Neural crest cell (in vitro differentiated cells): ENCODE data around the gene SSH2. TPM values are rescaled to one million over a fixed set of nuclear protein-coding genes. Genes with fewer than 3 reads are reported as not detected.

Source experiments
- DNase-seq: peaks from one replicate; pipeline ENCODE4 v3.0.0; 2021; ENCODE audit warnings: low read depth, mixed read lengths, low spot score
- H3K27ac Mint-ChIP-seq: one replicate; pipeline ENCODE4 v1.8.0; 2021; ENCODE audit warnings: mild to moderate bottlenecking, mixed read lengths; ENCODE audit not compliant: unreplicated experiment
- H3K27me3 Mint-ChIP-seq: 2 replicates; pipeline ENCODE4 v1.8.0; 2021; ENCODE audit warnings: low read depth, mild to moderate bottlenecking, mixed read lengths
- H3K36me3 Mint-ChIP-seq: 2 replicates; pipeline ENCODE4 v1.8.0; 2021; ENCODE audit warnings: low read depth, mild to moderate bottlenecking, mixed read lengths
- H3K4me1 Mint-ChIP-seq: 2 replicates; pipeline ENCODE4 v1.8.0; 2021; ENCODE audit warnings: mixed read lengths
- H3K4me3 Mint-ChIP-seq: one replicate; pipeline ENCODE4 v1.8.0; 2021; ENCODE audit warnings: mild to moderate bottlenecking, mixed read lengths
- H3K9me3 Mint-ChIP-seq: 2 replicates; pipeline ENCODE4 v1.8.0; 2021; ENCODE audit warnings: mixed read lengths
- total RNA-seq: library from RNA; stranded (reverse); gene quantifications from 2 replicates; pipeline ENCODE4 v1.2.1, GENCODE V29; 2021
- TF ChIP-seq, protein P1 (sequence below): fragments of 200-600 bp; sonication (generic); conservative IDR thresholded peaks from 2 replicates; pipeline ENCODE4 v1.5.0; 2021; ENCODE audit warnings: antibody characterized with exemption, mild to moderate bottlenecking

Gene SSH2
- total RNA-seq, 1 donor from 2014 or later: 29.2 TPM

- H3K4me3 Mint-ChIP-seq: no peak overlapping the region
- peaks cover 12% of the 10 kb centered on the region for H3K4me1 Mint-ChIP-seq
- DNase-seq: no peak
- no peaks in the 10 kb centered on the region for H3K27me3 Mint-ChIP-seq
- TF ChIP-seq, protein P1, sequence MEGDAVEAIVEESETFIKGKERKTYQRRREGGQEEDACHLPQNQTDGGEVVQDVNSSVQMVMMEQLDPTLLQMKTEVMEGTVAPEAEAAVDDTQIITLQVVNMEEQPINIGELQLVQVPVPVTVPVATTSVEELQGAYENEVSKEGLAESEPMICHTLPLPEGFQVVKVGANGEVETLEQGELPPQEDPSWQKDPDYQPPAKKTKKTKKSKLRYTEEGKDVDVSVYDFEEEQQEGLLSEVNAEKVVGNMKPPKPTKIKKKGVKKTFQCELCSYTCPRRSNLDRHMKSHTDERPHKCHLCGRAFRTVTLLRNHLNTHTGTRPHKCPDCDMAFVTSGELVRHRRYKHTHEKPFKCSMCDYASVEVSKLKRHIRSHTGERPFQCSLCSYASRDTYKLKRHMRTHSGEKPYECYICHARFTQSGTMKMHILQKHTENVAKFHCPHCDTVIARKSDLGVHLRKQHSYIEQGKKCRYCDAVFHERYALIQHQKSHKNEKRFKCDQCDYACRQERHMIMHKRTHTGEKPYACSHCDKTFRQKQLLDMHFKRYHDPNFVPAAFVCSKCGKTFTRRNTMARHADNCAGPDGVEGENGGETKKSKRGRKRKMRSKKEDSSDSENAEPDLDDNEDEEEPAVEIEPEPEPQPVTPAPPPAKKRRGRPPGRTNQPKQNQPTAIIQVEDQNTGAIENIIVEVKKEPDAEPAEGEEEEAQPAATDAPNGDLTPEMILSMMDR: no peak
- H3K9me3 Mint-ChIP-seq: peaks cover 3% of the 10 kb centered on the region
- peaks cover 6% of the 10 kb centered on the region for H3K36me3 Mint-ChIP-seq
- no peak overlapping the region for H3K27ac Mint-ChIP-seq
Observed at GRCh38 chr17:29710891-29711418, 219.1 kb downstream of the SSH2 start.

GRCh38 chr17:29710520-29710884, 219.5 kb downstream of the SSH2 start:
- no peak overlapping the region for H3K27ac Mint-ChIP-seq
- peaks cover 6% of the 10 kb centered on the region for H3K36me3 Mint-ChIP-seq
- H3K4me3 Mint-ChIP-seq: no peak overlapping the region
- no peaks in the 10 kb centered on the region for H3K27me3 Mint-ChIP-seq
- H3K9me3 Mint-ChIP-seq: peaks cover 3% of the 10 kb centered on the region
- TF ChIP-seq, protein P1: no peak
- no peak for DNase-seq
- peaks cover 12% of the 10 kb centered on the region for H3K4me1 Mint-ChIP-seq

GRCh38 chr17:29709866-29710519, 220.0 kb downstream of the SSH2 start:
- peaks cover 6% of the 10 kb centered on the region for H3K36me3 Mint-ChIP-seq
- no peaks in the 10 kb centered on the region for H3K27me3 Mint-ChIP-seq
- no peak for DNase-seq
- no peak overlapping the region for H3K4me3 Mint-ChIP-seq
- H3K4me1 Mint-ChIP-seq: peaks cover 12% of the 10 kb centered on the region
- no peak overlapping the region for H3K27ac Mint-ChIP-seq
- TF ChIP-seq, protein P1: no peak
- peaks cover 3% of the 10 kb centered on the region for H3K9me3 Mint-ChIP-seq

DNA sequence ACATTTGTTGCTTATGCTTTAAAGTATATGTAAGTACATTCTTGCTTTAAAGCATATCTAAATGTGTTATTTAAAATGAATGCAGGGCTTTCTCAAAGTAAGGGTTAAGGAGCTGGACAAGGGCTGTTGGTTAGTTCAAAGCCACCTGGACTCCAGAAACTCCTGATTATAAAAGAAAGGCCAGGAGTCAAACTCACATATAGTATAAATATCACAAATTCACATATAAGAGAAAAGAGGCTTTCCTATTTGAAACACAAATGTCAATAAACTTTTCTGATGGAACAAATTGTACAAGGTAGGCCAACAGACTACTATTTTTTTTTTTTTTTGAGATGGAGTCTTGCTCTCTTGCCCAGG, 222.8 kb downstream of the SSH2 start:
- TF ChIP-seq, protein P1: no peak
- H3K36me3 Mint-ChIP-seq: peaks cover 4% of the 10 kb centered on the region
- no peak overlapping the region for H3K27ac Mint-ChIP-seq
- peaks cover 6% of the 10 kb centered on the region for H3K4me1 Mint-ChIP-seq
- H3K4me3 Mint-ChIP-seq: no peak overlapping the region
- DNase-seq: no peak
- no peaks in the 10 kb centered on the region for H3K9me3 Mint-ChIP-seq
- no peaks in the 10 kb centered on the region for H3K27me3 Mint-ChIP-seq

GRCh38 chr17:29706045-29706431, 224.0 kb downstream of the SSH2 start:
- H3K36me3 Mint-ChIP-seq: peaks cover 4% of the 10 kb centered on the region
- no peaks in the 10 kb centered on the region for H3K9me3 Mint-ChIP-seq
- no peak overlapping the region for H3K4me3 Mint-ChIP-seq
- H3K27me3 Mint-ChIP-seq: no peaks in the 10 kb centered on the region
- DNase-seq: no peak
- no peaks in the 10 kb centered on the region for H3K4me1 Mint-ChIP-seq
- H3K27ac Mint-ChIP-seq: no peak overlapping the region
- TF ChIP-seq, protein P1: no peak
